ENCODE data around the gene EPHA2.

EPHA2 gene

DNA sequence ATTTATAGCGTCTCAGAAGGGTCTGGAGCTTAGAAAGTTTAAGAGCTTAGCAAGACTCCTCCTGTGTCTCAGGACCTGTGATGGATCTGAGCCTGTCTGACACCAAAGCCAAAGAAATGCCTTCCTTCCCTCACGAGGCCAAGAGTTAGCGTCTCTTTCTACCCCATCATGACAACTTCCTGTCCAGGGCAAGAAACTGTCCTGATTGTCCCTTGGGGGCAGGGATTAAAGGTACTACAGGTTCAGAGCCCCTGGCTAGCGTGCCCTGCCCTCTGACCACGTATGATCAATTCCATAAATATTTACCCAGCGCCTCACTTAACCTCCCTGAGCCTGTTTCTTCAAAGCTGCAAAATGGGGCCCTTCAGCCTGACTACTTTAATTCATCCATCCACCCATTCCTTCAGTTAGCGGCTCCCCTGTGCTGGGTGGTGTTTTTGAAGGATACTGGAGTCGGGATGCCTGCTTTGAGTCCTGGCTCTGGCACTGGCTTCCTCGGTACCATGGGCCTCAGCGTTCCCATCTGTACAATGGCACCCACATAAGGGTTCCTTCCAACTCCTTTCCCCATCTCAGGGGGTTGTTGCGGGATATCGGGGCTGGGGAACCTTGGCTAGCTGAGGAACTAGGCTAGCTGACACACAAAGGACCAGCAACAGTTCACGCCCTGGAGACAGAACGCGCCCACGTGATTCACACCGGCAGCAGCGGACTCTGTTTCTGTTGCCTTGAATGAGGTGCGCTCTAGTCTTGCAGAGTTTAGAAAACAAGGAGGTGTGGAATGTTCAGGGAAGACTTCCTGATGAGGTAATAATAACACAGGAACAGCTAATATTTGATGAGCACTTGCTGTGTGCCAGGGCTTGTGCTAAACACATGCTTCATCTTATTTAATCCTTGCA, 23.0 kb upstream of the EPHA2 start:
- no peak overlapping the region for H3K27ac ChIP-seq (ENCODE audit: low read length)
- DNase-seq (no peak), ATAC-seq (ENCODE audit: insufficient read depth, low read depth) (no peak)
- H3K27me3 ChIP-seq (ENCODE audit: insufficient read depth, low read length, poor library complexity) = no peaks in the 10 kb centered on the region
- H3K4me3 ChIP-seq (ENCODE audit: low read depth in 1 of 2, low read length in 2 of 2) = no peak overlapping the region
- H3K9ac ChIP-seq (ENCODE audit: low read depth, low read length) = no peak overlapping the region
- no peaks in the 10 kb centered on the region for H3K4me1 ChIP-seq (ENCODE audit: insufficient read depth, low read length)
- H4K20me1 ChIP-seq (ENCODE audit: insufficient read depth, low read length) = no peaks in the 10 kb centered on the region
- no peak overlapping the region for H3K4me2 ChIP-seq (ENCODE audit: insufficient read depth, low read length)
- TF ChIP-seq, protein P1, sequence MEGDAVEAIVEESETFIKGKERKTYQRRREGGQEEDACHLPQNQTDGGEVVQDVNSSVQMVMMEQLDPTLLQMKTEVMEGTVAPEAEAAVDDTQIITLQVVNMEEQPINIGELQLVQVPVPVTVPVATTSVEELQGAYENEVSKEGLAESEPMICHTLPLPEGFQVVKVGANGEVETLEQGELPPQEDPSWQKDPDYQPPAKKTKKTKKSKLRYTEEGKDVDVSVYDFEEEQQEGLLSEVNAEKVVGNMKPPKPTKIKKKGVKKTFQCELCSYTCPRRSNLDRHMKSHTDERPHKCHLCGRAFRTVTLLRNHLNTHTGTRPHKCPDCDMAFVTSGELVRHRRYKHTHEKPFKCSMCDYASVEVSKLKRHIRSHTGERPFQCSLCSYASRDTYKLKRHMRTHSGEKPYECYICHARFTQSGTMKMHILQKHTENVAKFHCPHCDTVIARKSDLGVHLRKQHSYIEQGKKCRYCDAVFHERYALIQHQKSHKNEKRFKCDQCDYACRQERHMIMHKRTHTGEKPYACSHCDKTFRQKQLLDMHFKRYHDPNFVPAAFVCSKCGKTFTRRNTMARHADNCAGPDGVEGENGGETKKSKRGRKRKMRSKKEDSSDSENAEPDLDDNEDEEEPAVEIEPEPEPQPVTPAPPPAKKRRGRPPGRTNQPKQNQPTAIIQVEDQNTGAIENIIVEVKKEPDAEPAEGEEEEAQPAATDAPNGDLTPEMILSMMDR (IDR thresholded peaks at IDR 0.05; ENCODE audit: borderline replicate concordance, extremely low read depth, low read length, poor library complexity, severe bottlenecking) = no peak
- TF ChIP-seq EZH2 (IDR thresholded peaks at IDR 0.05; ENCODE audit: borderline replicate concordance, low read depth, low read length, severe bottlenecking) = no peak
- no peaks in the 10 kb centered on the region for H3K79me2 ChIP-seq (ENCODE audit: insufficient read depth, low read length)
- H3K9me3 ChIP-seq (ENCODE audit: insufficient read depth, low read length, severe bottlenecking) = no peaks in the 10 kb centered on the region
- H2AFZ ChIP-seq (ENCODE audit: low read depth, low read length) = no peak overlapping the region
- no peaks in the 10 kb centered on the region for H3K36me3 ChIP-seq (ENCODE audit: insufficient read depth, low read length)

GRCh38 chr1:16177306-16177705, 21.4 kb upstream of the EPHA2 start:
- H2AFZ ChIP-seq (ENCODE audit: low read depth, low read length) = no peak overlapping the region
- H3K4me1 ChIP-seq (ENCODE audit: insufficient read depth, low read length) = no peaks in the 10 kb centered on the region

GRCh38 chr1:16176653-16177052, 20.8 kb upstream of the EPHA2 start:
- Histone ChIP-seq H3K27me3 (ENCODE audit: insufficient read depth, low read length, poor library complexity) (no peaks in the 10 kb centered on the region), H3K36me3 (ENCODE audit: insufficient read depth, low read length) (no peaks in the 10 kb centered on the region), H4K20me1 (ENCODE audit: insufficient read depth, low read length) (peaks cover under 1% of the 10 kb centered on the region; the same call in 1 of the 2 replicates), H3K4me1 (ENCODE audit: insufficient read depth, low read length) (no peaks in the 10 kb centered on the region), H3K79me2 (ENCODE audit: insufficient read depth, low read length) (no peaks in the 10 kb centered on the region), H3K9me3 (ENCODE audit: insufficient read depth, low read length, severe bottlenecking) (no peaks in the 10 kb centered on the region), H3K4me2 (ENCODE audit: insufficient read depth, low read length) (no peak overlapping the region), H3K9ac (ENCODE audit: low read depth, low read length) (no peak overlapping the region), H3K27ac (ENCODE audit: low read length) (no peak overlapping the region), H3K4me3 (ENCODE audit: low read depth in 1 of 2, low read length in 2 of 2) (no peak overlapping the region), H2AFZ (ENCODE audit: low read depth, low read length) (no peak overlapping the region)
- TF ChIP-seq, protein P1 (IDR thresholded peaks at IDR 0.05; ENCODE audit: borderline replicate concordance, extremely low read depth, low read length, poor library complexity, severe bottlenecking) = no peak
- TF ChIP-seq EZH2 (IDR thresholded peaks at IDR 0.05; ENCODE audit: borderline replicate concordance, low read depth, low read length, severe bottlenecking) = no peak
- no peak for DNase-seq
- ATAC-seq (ENCODE audit: insufficient read depth, low read depth) = no peak

More at GRCh38 chr1:16177306-16177705, 21.4 kb upstream of the EPHA2 start:
- H3K9ac ChIP-seq (ENCODE audit: low read depth, low read length) = no peak overlapping the region
- no peak for ATAC-seq (ENCODE audit: insufficient read depth, low read depth)
- TF ChIP-seq EZH2 (IDR thresholded peaks at IDR 0.05; ENCODE audit: borderline replicate concordance, low read depth, low read length, severe bottlenecking) = no peak
- TF ChIP-seq, protein P1 (IDR thresholded peaks at IDR 0.05; ENCODE audit: borderline replicate concordance, extremely low read depth, low read length, poor library complexity, severe bottlenecking) = no peak
- H3K27me3 ChIP-seq (ENCODE audit: insufficient read depth, low read length, poor library complexity) = no peaks in the 10 kb centered on the region
- H3K36me3 ChIP-seq (ENCODE audit: insufficient read depth, low read length) = no peaks in the 10 kb centered on the region
- H3K4me3 ChIP-seq (ENCODE audit: low read depth in 1 of 2, low read length in 2 of 2) = no peak overlapping the region
- H3K9me3 ChIP-seq (ENCODE audit: insufficient read depth, low read length, severe bottlenecking) = no peaks in the 10 kb centered on the region
- DNase-seq = no peak
- no peaks in the 10 kb centered on the region; the same call in 1 of the 2 replicates for H4K20me1 ChIP-seq (ENCODE audit: insufficient read depth, low read length)
- H3K4me2 ChIP-seq (ENCODE audit: insufficient read depth, low read length) = no peak overlapping the region
- no peak overlapping the region for H3K27ac ChIP-seq (ENCODE audit: low read length)
- H3K79me2 ChIP-seq (ENCODE audit: insufficient read depth, low read length) = no peaks in the 10 kb centered on the region

Data from DND-41 (cell line).